Fibroblast of mammary gland (primary cell): ENCODE results near the gene MAP3K8.

ENCODE experiments used
- DNase-seq: peaks from one replicate; pipeline ENCODE4 v3.0.0-alpha.2; 2010; ENCODE audit warnings: low read depth
- H3K4me3 ChIP-seq: 2 replicates; pipeline ENCODE4 v1.5.1; 2011; ENCODE audit warnings: low read depth, mild to moderate bottlenecking, low read length, moderate library complexity; ENCODE audit not compliant: control insufficient read depth
- TF ChIP-seq, protein P1 (sequence below): conservative IDR thresholded peaks from 2 replicates; pipeline ENCODE4 v1.5.1; 2011; ENCODE audit warnings: low read depth, low read length, inconsistent platforms; ENCODE audit not compliant: control insufficient read depth, insufficient read depth

MAP3K8 gene

DNA sequence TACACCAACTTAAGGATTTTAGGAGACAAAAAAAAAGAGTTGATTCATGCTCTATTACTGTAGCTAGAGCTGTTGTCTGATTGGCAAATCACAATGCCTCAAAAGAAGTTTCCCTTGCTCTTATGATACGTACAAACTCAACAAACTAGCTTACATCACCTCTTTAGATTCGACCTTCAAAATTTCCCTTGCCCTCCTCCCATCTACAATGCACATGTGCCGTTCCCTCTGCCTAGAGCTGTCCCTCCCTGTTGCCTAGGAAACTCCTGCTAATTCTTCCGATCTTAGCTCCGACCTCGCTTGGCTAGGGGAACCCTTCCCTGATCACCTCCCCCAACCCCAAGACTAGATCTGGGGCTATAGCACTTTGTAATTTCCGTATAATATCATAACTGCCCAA, 55.4 kb downstream of the MAP3K8 start:
- no peak for DNase-seq
- TF ChIP-seq, protein P1, sequence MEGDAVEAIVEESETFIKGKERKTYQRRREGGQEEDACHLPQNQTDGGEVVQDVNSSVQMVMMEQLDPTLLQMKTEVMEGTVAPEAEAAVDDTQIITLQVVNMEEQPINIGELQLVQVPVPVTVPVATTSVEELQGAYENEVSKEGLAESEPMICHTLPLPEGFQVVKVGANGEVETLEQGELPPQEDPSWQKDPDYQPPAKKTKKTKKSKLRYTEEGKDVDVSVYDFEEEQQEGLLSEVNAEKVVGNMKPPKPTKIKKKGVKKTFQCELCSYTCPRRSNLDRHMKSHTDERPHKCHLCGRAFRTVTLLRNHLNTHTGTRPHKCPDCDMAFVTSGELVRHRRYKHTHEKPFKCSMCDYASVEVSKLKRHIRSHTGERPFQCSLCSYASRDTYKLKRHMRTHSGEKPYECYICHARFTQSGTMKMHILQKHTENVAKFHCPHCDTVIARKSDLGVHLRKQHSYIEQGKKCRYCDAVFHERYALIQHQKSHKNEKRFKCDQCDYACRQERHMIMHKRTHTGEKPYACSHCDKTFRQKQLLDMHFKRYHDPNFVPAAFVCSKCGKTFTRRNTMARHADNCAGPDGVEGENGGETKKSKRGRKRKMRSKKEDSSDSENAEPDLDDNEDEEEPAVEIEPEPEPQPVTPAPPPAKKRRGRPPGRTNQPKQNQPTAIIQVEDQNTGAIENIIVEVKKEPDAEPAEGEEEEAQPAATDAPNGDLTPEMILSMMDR = no peak
- H3K4me3 ChIP-seq = no peak overlapping the region

DNA sequence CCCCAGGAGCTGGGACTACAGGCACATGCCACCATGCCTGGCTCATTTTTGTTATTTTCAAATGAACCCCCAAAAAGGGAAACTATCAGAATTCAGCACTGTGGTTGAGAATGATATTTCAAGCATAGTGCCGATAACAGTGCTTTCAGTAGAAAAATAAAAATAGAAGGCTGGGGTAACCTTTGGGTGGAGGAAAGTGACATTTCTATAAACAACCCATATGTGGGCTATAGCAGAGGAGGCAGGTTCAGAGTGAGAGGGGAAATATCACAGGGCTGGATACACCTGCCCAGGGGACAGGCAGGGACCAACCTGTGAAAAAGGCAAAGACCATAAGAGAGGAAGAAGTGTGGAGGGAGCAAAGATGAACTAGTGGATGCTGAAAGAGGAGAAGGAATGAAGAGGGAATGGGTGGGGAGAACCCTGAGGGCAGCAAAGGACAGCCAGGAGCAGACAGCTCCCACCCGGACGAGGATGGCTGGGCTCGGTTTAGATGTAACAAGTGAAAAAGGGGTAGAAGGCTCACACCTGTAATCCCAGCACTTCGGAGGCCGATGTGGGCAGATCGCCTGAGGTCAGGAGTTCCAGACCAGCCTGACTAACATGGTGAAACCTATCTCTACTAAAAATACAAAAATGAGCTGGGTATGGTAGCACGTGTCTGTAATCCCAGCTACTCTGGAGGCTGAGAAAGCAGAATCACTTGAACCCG, 56.5 kb downstream of the MAP3K8 start:
- DNase-seq = no peak
- TF ChIP-seq, protein P1 = no peak
- no peak overlapping the region for H3K4me3 ChIP-seq

DNA sequence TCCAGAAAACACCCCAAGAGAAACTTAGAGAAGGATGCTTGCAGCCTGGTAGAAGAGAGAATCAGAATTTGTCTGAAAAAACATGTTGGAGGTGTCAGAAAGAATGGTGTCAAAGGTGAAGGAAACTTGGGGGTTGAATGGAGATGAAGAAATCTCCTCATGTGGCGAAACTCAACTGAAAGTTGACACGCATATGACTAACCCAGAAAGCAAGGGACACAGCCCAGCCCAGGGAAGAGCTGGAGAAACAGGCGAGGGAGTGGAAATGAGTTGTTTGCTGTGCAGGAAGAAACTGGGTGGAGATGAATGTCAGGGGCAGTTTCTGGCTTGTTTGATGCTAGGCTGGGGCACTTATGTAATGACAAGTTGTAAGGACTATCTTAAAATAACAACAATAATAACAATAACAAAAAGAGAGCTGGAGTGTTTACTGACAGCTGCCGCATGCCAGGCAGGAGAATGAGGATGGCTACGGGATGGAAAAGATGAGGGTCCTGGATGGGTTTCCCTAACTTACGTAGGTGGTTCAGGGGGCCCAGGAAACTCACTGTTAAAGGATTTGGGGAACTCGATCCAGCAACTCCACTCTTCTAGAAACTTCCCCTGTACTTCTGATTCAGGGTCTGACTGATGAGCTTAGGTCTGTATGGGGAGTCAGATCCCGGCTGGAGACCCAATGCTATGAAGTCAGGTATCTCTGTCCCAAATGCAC, 57.4 kb downstream of the MAP3K8 start:
- DNase-seq = peak; percentile 91
- TF ChIP-seq, protein P1 = no peak
- no peak overlapping the region for H3K4me3 ChIP-seq

DNA sequence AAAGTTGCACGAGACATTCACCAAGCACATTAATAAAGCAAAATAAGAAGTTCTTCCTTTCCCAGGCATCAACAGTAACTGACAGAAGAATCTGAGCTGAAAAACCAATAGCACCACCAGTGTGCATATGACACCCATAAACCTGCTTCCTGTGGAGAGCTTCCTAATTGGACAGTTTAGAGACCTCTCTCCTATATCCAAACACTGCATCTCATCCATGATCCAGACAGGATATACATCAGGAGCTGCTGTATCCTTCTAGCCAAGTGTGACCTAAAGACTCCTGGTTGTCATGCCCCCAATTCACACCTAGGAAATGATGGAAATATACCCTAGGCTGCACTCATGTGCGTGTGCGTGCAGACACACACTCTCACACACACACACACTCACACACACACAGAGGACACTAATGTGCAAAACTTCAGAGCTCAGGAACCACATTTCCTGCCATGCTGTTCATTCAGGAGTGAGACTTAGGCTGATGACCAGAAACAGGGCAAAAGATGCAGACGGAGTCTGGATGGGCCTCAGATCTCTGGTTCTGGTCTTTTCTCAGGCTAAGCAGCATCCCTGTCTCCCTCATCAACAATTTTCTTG, 58.0 kb downstream of the MAP3K8 start:
- TF ChIP-seq, protein P1 = no peak
- no peak overlapping the region for H3K4me3 ChIP-seq
- DNase-seq = no peak

DNA sequence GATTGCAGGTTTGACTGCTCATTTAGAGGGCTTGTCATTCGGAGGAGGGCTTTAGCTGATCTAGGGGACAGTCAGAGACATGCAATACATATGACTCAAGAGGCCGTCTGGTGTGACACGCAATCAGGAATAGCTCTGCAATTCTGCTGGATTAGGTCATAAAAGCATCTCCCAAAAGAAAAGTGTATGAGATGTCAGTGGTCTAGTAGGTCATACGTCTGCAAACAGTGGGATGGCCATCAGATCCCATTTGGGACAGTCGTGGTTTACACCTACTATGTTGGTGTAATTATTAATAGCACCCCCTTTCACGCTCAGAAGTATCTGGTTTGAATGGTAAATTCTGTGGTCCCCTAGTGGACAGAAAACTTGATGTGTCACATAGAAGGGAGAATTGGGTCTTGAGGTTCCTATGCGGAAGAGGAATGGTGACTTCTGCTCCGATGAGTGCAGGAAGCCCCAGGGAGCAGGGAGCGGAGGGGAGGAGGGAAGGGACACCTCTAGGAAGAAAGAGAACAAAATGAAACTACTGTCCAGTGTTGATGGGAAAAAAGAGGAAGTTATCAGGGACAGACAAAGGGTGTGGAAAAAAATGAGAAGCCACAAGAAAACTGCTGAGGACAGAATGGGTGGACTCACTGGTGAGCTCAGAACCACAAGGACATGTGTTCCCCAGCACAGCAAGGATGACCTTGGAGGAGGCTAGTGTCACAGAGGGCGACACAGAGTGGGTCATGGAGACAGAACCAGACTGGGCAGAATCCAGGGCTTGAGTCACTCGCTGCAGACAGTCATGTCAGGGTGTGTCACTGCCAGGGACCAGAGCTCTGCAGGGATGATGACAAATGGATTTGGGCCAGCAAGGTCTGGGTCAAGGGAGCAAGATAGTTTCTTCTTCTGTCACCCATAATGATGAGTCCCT, 59.9 kb downstream of the MAP3K8 start:
- DNase-seq = peak; percentile 85
- TF ChIP-seq, protein P1 = no peak

DNA sequence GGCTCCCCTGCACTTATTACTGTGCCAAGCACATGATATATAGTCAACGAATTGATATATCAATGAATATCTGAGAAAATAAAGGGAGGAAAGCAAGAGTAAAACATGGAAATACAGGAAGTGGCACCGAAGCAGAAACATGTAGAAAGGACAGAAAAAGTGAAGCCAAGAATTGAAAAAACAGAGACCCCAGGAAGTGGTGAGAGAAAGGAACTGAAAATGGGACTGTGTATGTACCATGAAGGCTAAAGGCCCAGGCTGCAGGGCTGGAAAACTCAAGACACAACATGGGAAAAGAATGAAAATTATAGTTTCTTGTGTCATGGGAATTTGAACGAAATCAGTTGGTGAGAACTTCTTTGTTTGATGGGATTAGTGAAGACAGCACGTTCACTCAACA, 60.6 kb downstream of the MAP3K8 start:
- TF ChIP-seq, protein P1 = no peak
- DNase-seq = no peak
- no peak overlapping the region for H3K4me3 ChIP-seq

More for the DNA sequence above, 59.9 kb downstream of the MAP3K8 start:
- H3K4me3 ChIP-seq = no peak overlapping the region
